Esophagus muscularis mucosa (tissue), 4 donors: ENCODE measurements around the gene COG3. TPM values are rescaled to one million over a fixed set of nuclear protein-coding genes. Genes with fewer than 3 reads are reported as not detected.

Experiments
- DNase-seq: peaks from one replicate; pipeline ENCODE4 v3.0.0-alpha.2; 2017; ENCODE audit errors: extremely low spot score
- H3K27ac ChIP-seq, 4 donors: fragments of 200-600 bp; sonication (generic); replicated peaks in 1 of 4; 1 replicate in 3 of 4; 2 replicates in 1 of 4; pipeline ENCODE4 v1.5.1; 2016 to 2019; ENCODE audit warnings: mild to moderate bottlenecking in 1 of 4
- H3K27me3 ChIP-seq, 4 donors: fragments of 200-600 bp; sonication (generic); one replicate each; pipeline versions ENCODE4 v1.5.1 to v1.6.0; 2016 to 2019
- H3K36me3 ChIP-seq, 4 donors: fragments of 200-600 bp; sonication (generic); one replicate each; pipeline ENCODE4 v1.5.1; 2016 to 2019
- H3K4me1 ChIP-seq, 4 donors: fragments of 200-600 bp; sonication (generic); one replicate each; pipeline ENCODE4 v1.5.1; 2016 to 2019
- H3K4me3 ChIP-seq, 4 donors: fragments of 200-600 bp; sonication (generic); 1 replicate in 2 of 4; 2 replicates in 2 of 4; pipeline ENCODE4 v1.5.1; 2016 to 2019; ENCODE audit warnings: mild to moderate bottlenecking in 4 of 4, moderate library complexity in 1 of 4
- H3K9me3 ChIP-seq, 4 donors: fragments of 200-600 bp; sonication (generic); 1 replicate in 3 of 4; 2 replicates in 1 of 4; pipeline ENCODE4 v1.5.1; 2016 to 2019
- EP300 ChIP-seq: sonication (generic); formaldehyde crosslinking; IDR thresholded peaks from one replicate; pipeline ENCODE4 v1.6.1; 2017; ENCODE audit warnings: antibody characterized with exemption
- POLR2A ChIP-seq: fragments of 450-650 bp; IDR thresholded peaks from one replicate; pipeline ENCODE4 v1.6.1; 2017; ENCODE audit warnings: antibody characterized with exemption, moderate library complexity, mild to moderate bottlenecking, low read depth
- POLR2AphosphoS5 ChIP-seq, 2 donors: sonication (generic); formaldehyde crosslinking; IDR thresholded peaks; one replicate each; pipeline ENCODE4 v1.6.1; 2017; ENCODE audit warnings: antibody characterized with exemption in 2 of 2
- WGBS: methylation state at CpG from one replicate; pipeline ENCODE4 v1.1.5; 2018; 5-methylcytosine and 5-hydroxymethylcytosine counted together
- intact Hi-C: fragments of 100-400 bp; cut with DNase I; formaldehyde crosslinking; loops from one replicate; pipeline ENCODE4 v1.15.1; 2023
- total RNA-seq, 4 donors: library from RNA; depleted of rRNA; stranded (reverse); fragments of >200 nt; gene quantifications; one replicate each; pipeline versions ENCODE4 v1.1.0 to v1.2.1, GENCODE V29; 2016
- TF ChIP-seq, protein P1 (sequence below), 3 experiments: fragments of 200-600 bp in 2 of 3; fragments of 450-650 bp in 1 of 3; sonication (generic) in 2 of 3; IDR thresholded peaks; one replicate each; pipeline ENCODE4 v1.5.1; 2017 to 2019; ENCODE audit warnings: antibody characterized with exemption in 3 of 3, mild to moderate bottlenecking in 2 of 3, moderate library complexity in 1 of 3

The COG3 gene
- total RNA-seq, 4 donors from 2014 or later: 17.7 to 28.2 (median 21.3) TPM

DNA sequence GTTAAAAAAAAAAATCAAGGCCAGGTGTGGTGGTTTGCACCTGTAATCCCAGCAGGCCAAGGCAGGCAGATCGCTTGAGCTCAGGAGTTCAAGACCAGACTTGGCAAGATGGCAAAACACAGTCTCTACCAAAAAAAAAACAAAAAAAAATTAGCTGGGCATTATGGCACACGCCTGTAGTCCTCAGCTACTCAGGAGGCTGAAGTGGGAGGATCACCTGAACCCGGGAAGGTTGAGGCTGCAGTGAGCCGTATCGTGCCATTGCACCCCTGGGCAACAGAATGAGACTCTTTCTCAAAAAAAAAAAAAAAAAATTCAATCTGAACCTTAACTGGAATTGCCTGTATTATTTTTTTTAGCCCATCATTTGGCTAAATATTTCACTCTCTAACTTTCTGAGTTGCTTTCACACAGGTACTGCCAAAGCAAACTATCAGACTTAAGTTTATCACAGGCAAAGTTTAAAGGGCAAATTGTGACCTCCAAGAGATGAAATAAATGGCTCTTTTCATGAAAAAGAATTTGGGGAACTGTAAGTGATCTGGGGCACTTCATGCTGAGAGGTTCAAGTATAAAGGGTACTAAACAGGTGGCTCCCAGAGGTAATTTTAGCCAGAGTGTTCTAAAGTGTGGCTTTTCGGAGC is 31.9 kb upstream of the COG3 start:
- no peak overlapping the region for H3K4me3 ChIP-seq
- TF ChIP-seq POLR2AphosphoS5 (IDR thresholded peaks at IDR 0.05): no peak
- TF ChIP-seq, protein P1, sequence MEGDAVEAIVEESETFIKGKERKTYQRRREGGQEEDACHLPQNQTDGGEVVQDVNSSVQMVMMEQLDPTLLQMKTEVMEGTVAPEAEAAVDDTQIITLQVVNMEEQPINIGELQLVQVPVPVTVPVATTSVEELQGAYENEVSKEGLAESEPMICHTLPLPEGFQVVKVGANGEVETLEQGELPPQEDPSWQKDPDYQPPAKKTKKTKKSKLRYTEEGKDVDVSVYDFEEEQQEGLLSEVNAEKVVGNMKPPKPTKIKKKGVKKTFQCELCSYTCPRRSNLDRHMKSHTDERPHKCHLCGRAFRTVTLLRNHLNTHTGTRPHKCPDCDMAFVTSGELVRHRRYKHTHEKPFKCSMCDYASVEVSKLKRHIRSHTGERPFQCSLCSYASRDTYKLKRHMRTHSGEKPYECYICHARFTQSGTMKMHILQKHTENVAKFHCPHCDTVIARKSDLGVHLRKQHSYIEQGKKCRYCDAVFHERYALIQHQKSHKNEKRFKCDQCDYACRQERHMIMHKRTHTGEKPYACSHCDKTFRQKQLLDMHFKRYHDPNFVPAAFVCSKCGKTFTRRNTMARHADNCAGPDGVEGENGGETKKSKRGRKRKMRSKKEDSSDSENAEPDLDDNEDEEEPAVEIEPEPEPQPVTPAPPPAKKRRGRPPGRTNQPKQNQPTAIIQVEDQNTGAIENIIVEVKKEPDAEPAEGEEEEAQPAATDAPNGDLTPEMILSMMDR (IDR thresholded peaks at IDR 0.05): no peak
- no peak for TF ChIP-seq EP300
- no peak for TF ChIP-seq POLR2A
- intact Hi-C loops: no loop called here
- no peaks in the 10 kb centered on the region for H3K36me3 ChIP-seq
- no peak overlapping the region for H3K27ac ChIP-seq
- no peaks in the 10 kb centered on the region for H3K4me1 ChIP-seq
- no peak for DNase-seq
- H3K9me3 ChIP-seq: no peaks in the 10 kb centered on the region
- 90% methylated on average over 6 of the region's 6 CpGs for WGBS
- no peaks in the 10 kb centered on the region for H3K27me3 ChIP-seq

DNA sequence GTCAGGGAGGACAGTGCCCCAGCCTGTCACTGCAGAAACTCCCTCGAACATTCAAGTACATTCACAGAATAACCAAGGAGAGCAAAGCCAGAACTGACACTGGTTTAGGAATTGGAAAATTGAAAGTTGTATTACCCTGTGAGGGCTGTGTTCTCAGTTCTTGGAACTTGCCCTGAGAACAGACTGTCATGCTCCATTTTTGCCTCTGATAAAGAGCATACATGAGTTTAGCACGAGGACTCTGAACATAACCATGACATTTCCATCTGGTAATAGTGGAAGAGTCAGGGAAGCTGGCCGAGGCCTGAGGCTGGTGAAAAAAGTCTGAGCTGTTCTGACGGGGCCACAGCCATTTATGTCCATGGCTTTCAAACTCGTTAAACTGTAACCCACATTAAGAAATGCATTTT is 31.4 kb upstream of the COG3 start:
- no peak overlapping the region for H3K27ac ChIP-seq
- 56% methylated on average over 5 of the region's 5 CpGs for WGBS
- DNase-seq: no peak
- H3K36me3 ChIP-seq: no peaks in the 10 kb centered on the region
- H3K27me3 ChIP-seq: no peaks in the 10 kb centered on the region
- H3K9me3 ChIP-seq: no peaks in the 10 kb centered on the region
- intact Hi-C loops: no loop called here
- H3K4me1 ChIP-seq: no peaks in the 10 kb centered on the region
- TF ChIP-seq, protein P1 (IDR thresholded peaks at IDR 0.05): no peak
- TF ChIP-seq POLR2AphosphoS5 (IDR thresholded peaks at IDR 0.05): no peak
- no peak for TF ChIP-seq EP300
- no peak for TF ChIP-seq POLR2A
- no peak overlapping the region for H3K4me3 ChIP-seq

DNA sequence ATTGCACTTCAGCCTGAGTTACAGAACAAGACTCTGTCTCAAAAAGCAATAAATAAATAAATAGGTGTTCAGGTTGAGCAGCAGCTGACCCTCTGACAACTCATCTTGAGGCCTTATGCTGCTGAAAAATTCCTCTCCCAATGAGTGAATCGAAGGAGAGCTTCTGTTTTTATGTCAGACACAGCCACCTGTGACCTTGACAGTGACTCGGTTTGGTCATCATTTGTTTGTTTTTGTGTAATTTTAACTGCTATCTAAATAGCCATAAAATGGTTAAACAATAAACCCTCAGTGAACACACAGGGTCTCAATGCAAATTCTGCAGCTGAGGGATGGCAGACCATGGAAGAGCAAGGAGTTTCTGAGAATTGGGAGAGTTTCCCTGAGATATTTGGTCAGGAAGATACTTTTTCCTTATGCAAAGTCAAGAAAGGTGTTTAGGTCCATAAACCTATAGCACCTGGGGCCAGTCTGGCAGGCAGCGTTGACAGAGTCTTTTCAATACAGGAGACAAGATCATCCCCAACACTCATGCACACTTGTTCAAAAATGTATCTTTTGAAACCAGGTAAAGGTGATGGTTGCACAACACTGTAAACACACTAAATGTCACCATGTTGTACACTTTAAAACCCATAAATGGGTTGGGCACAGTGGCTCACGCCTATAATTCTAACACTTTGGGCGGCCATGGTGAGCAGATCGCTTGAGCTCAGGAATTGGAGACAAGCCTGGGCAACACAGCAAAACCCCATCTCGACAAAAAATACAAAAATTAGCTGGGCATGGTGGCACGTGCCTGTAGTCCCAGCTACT is 30.0 kb upstream of the COG3 start:
- WGBS: 88% methylated on average over 8 of the region's 8 CpGs
- peaks cover 0 to 7% (median under 1%) of the 10 kb centered on the region in 4 donors for H3K4me1 ChIP-seq
- intact Hi-C loops: no loop called here
- no peaks in the 10 kb centered on the region for H3K27me3 ChIP-seq
- H3K4me3 ChIP-seq: no peak overlapping the region
- no peaks in the 10 kb centered on the region for H3K36me3 ChIP-seq
- no peak for DNase-seq
- TF ChIP-seq EP300 (no peak), POLR2AphosphoS5 (IDR thresholded peaks at IDR 0.05) (no peak), POLR2A (no peak)
- TF ChIP-seq, protein P1 (IDR thresholded peaks at IDR 0.05): no peak
- H3K27ac ChIP-seq: no peak overlapping the region
- no peaks in the 10 kb centered on the region for H3K9me3 ChIP-seq

DNA sequence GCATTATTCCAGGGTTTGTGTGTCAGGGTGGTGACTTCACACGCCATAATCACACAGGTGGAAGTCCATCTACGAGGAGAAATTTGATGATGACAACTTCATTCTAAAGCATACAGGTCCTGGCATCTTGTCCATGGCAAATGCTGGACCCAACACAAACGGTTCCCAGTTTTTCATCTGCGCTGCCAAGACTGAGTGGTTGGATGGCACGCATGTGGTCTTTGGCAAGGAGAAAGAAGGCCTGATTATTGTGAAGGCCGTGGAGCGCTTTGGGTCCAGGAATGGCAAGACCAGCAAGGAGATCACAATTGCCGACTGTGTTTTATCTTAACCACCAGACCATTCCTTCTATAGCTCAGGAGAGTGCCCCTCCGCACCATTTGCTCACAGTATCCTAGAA is 28.4 kb upstream of the COG3 start:
- WGBS: 96% methylated on average over 9 of the region's 9 CpGs
- intact Hi-C loops: no loop called here
- Histone ChIP-seq H3K9me3 (no peaks in the 10 kb centered on the region), H3K4me1 (peaks cover 13 to 21% (median 15%) of the 10 kb centered on the region in 4 donors), H3K27me3 (no peaks in the 10 kb centered on the region), H3K36me3 (no peaks in the 10 kb centered on the region), H3K4me3 (no peak overlapping the region), H3K27ac (no peak overlapping the region)
- no peak for TF ChIP-seq EP300
- TF ChIP-seq, protein P1 (IDR thresholded peaks at IDR 0.05): no peak
- no peak for TF ChIP-seq POLR2AphosphoS5 (IDR thresholded peaks at IDR 0.05)
- no peak for TF ChIP-seq POLR2A
- no peak for DNase-seq
